HG03045 (cell line): ENCODE results near the gene LRP11.
"Not testable (repeated sequence)": the region's sequence is repeated elsewhere in the genome, so short reads cannot be mapped to it uniquely, and the experiment has no call there.

Experiments
- ATAC-seq: cut with Tn5 transposase; IDR thresholded peaks from one replicate; pipeline ENCODE4 v1.9.1; 2021; ENCODE audit warnings: mild to moderate bottlenecking, moderate library complexity; ENCODE audit not compliant: unreplicated experiment

The LRP11 gene

DNA sequence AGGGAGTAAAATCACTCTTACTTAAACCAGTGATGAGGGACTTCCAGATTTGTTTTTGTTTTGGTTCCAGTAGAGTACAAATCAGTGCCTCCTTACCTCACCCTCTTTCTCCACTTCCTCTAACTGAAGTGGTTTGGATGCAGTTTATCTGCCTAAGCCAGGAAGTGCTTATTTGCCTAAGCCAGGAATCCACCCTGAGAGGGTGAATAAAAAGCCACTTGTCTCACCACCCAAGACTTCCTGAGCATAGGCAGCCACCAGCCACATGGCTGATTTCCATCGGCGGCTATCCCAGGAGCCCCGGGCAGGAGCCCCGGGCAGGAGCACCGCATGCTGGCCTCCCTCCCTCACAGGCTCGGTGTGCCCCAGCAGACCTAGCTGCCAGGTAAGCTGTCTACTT lies 12.0 kb downstream of the LRP11 start:
- no peak for ATAC-seq

DNA sequence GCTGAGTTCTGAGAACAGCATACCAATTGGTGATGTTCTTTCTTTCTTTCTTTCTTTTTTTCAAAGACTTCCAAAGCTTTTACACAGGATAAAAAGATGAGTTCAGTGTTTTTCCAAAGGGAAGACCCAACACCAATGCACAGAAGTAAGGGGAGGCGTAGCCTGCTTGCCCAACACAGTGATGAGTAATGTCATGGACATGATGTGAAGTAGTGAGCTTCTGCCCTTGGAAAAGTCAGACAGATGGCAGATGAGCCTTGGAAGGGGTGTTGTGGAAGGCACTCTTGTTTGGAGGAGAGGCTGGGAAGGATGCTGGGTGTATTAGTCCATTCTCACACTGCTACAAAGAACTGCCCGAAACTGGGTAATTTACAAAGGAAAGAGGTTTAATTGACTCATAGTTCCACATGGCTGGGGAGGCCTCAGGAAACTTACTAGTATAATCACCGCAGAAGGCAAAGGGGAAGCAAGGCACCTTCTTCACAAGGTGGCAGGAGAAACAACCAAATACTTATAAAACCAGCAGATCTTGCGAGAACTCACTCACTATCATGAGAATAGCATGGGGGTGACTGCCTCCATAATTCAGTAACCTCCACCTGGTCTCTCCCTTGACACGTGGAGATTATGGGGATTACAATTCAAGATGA lies 12.6 kb downstream of the LRP11 start:
- ATAC-seq, result no peak

DNA sequence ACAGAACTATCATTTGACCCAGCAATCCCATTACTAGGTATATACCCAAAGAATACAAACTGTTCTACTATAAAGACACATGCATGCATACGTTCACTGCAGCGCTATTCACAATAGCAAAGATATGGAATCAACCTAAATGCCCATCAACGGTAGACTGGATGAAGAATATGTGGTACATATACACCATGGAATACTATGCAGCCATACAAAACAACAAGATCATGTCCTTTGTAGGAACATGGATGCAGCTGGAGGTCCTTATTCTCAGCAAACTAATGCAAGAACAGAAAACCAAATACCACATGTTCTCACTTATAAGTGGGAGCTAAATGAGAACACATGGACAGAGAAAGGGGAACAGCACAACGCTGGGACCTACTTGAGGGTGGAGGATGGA lies 15.8 kb downstream of the LRP11 start:
- not testable (repeated sequence) for ATAC-seq

DNA sequence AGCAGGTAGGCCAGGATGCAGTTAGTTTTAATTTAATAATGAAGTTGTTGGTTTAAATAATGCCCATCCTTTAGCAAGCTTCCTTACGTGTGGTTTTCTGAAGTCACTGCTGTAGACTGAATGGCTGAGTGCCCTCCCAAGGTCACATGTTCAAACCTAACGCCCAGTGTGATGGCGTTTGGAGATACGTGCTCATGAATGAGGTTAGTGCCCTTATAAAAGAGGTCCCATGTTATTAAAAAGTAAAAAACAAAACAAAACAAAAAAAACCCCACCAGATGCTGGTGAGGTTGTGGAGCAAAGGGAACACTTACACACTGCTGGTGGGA lies 16.3 kb downstream of the LRP11 start:
- ATAC-seq, result no peak

DNA sequence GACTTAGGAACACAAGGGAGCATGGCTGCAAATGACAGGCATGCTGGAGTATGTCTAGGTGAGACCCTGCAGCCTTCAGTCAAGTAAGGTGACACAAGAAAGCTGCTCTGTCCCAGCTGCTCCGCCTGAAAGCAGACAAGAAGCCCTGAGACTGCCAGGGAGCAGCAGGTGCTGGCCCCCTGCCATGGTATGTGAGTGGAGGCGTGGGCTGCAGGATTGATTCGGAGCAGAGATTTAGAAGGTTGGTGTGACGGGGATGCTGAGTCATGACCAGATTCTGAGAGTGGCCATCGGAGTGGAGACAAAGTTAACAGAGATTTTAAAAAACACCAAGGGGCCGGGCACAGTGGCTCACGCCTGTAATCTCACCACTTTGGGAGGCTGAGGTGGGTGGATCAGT lies 17.8 kb downstream of the LRP11 start:
- no peak for ATAC-seq

DNA sequence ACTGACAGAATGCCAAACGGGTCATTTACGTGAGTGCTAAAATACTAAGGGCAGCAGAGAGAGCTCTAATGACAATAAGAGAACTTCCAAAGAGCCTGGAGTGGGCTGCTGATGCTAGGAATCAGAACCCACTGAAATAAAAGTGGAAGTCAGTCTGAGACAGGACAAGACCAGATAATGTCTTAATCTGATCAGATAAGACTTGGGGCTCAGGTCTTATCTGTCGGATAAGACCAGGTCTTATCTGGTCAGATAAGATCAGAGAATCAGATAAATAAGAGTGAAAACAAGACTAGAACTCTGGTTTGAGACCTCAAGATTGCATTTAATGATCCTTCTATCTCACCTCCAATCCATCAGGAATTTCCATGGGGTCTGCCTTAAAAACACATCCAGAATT lies 18.6 kb downstream of the LRP11 start:
- no peak for ATAC-seq

DNA sequence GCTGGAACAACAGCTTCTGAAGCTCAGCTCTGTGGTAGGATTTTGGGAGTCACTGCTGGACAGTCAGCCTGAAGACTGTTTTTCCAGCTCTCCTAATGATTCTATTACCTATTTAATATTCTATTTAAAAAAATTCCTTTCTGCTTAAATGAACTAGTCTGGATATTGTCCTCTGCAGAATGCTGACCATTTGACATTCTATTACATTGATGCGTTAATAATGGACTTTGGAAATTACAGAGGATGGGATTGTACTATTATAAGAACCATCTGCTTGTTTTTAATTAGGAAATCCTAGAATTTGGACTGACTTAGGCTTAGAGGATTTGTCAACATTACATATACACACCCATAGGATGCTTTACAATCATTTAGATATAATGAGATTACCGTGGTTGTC lies 19.7 kb downstream of the LRP11 start:
- no peak for ATAC-seq

DNA sequence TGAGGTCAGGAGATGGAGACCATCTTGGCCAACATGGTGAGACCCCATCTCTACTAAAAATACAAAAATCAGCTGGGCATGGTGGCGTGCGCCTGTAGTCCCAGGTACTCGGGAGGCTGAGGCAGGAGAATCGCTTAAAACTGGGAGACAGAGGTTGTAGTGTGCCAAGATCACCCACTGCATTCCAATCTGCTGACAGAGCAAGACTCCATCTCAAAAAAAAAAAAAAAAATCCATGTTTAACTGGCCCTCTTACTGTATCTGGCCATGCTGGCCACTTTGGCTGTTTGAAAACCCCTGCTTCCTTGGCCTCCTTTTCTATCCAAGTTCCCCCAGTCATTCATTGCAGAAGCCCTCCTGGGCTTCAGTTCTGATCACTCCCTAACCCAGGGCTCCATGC lies 20.1 kb downstream of the LRP11 start:
- ATAC-seq, result not testable (repeated sequence)

DNA sequence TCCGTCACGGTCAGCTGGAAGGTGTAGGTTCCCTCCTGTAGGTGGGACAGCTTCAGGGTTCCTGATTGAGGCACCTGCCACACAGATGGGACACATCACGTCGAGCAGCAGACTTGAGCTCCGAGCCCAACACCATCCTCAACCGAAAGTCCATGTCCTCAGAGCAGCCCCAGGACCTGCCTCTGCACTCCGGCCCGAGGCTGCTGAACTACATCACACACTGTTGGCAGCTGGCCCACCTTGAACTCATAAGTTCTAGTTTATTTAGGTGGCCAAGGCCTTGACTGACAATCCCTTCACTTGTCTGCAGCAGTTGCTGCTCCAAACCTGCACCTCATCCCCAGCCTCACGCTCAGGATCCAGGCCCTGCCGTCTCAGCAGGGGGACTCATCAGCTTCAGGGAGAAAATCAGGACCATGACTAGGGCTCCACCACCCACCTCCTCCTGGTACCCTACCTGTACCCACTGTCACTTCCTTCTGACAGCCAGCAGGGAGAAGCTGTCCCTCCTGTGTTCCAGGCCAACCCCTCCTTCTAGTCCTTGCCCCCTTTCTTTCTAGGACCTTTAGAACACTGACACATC lies 21.0 kb downstream of the LRP11 start:
- ATAC-seq, result no peak

DNA sequence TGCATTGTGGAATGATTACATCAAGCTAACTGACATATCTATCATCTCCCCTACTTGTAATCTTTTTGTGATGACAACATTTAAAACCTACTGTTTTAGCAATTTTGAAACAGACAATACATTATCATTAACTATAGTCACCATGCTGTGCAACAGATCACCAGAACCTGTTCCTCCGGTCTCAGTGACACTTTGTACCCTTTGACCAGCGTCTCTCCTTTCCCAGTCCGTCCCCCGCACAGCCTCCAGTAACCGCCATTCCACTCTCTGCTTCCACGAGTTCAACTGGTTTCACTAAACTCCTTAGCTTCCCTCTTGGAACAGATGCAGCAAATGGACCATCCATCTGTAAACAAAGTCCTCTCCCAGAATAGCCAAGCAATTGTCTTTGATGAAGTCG lies 21.8 kb downstream of the LRP11 start:
- no peak for ATAC-seq

DNA sequence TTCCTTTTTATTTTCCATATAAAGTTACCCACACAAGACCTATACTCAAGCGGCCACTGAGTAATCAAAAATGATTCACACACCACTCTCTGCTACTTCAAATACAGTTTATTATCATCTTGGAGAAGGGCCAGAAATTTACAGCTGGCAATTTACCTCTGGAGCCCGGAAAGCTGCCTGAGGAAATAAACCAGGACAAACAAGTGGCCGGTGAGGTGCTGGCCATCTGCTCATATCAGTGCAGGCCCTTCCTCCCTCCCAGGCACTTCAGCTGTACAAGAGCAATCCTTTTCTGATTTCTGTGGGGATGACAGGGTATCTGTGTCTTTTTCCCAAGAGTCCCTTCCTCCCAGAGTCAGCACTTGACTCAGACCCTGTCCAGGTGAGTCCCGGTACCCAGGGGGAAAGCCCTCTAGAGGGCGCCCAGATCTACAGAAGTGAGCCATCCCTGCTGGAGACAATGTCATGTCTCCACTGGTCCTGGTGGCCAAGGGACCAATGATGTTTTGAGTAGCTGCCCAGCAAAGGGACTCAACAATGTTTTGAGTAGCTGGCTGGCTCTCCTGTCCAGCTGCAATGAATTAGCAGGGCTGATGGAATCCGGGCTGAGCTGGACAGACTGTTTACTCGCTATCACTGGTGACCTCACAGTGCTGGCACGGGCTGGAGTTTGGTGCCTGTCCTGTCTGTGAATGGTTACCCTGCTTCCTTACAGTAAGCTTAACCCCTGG lies 23.6 kb downstream of the LRP11 start:
- ATAC-seq, result no peak

DNA sequence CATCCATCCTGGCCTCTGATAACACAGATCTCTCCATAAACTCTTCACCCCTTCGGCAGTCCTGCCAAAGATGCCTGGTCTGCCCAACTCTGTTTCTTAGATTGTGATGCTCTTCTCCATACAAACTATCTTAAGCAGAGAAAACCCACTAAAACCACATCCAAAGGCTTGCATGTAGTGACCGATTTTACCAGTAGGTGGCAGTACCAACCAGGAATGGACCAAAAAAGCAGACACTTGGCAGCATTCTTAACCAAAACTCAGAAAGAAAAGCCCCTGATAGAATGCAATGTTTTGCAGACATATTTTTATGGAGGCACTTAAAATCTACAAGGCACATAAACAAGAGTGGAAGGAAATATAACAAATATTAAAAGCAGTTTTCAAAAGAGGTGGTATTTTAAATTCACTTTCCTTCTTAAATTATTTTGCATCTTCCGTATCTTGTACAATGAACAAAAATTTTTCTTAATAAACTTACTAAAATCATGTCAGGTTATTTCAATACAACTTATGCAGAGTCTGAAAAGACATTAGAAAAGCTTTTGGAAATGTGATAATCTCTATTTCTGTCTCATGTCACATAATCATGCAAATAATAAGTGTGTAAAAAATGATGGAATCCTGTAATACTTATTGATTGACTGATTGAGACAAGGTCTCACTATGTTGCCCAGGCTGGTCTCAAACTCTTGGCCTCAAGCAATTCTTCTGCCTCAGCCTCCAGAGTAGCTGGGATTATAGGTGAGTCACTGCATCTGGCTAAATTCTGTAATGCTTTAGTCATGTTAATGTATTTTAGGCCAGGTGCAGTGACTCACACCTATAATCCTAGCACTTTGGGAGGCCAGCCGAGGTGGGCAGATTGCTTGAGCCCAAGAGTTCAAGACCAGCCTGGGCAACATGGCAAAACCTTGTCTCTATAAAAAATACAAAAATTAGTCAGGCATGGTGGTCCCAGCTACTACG lies 29.4 kb downstream of the LRP11 start:
- no peak for ATAC-seq

DNA sequence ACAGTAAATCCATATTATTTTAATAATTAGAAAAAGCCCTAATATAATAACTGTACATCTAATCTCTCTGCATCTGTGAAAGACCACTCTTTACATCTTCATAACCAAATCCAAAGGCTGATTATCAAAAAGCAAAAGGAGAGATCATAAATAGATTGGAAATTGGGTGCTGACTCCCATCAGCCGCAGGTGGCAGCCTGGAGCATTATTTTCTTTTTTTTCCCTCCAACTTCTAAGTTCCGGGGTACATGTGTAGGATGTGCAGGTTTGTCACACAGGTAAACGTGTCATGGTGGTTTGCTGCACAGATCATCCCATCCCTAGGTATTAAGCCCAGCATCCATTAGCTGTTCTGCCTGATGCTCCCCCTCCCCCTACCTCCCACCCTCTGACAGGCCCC lies 30.5 kb downstream of the LRP11 start:
- no peak for ATAC-seq

DNA sequence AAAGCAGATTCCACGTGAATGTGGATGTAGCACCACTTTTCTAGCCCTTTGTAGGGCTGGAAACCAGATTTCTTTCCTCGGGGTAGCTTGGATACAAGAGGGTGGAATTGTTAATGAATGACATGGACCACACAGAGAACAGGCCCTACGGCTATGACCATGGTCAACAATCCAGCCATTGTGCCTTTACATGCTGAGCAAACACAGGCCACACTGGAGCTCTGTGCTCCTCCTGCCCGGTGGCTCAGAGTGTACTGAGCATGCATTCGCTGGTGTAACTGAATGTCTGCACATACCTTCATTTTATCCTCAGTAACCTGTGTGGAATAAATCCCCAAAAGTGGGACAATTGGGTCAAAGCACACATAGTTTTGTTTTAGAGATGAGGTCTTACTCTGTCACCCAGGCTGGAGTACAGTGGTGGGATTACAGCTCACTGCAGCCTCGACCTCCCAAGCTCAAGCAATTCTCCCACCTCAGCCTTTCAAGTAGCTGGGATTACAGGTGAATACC lies 32.8 kb downstream of the LRP11 start:
- no peak for ATAC-seq

DNA sequence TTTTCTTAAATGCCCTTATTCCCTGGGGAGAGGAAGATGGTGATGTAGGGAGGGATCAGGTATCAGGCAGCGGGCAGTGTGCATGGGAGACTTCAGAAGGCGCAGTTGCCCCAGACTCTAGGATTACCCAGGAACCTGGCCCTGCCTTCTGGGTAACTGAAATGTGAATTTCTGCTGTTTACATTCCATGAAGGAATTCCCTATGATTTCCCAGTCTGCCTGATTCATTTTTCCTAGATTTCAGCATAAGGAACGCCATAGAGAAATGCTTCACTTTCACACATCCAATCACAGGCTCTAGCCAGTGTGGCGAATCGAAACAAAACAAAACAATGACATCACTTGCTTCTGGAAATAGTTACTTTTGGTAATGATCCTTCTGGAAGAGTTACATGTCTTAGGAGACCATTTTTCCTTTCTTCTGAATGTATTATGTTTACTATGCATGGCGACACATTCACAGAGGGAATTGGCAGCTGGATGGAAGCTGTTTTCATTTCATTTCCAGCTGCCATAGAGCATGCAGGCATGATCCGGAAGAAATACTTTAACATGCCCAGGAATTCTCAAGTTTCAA lies 33.3 kb downstream of the LRP11 start:
- no peak for ATAC-seq

DNA sequence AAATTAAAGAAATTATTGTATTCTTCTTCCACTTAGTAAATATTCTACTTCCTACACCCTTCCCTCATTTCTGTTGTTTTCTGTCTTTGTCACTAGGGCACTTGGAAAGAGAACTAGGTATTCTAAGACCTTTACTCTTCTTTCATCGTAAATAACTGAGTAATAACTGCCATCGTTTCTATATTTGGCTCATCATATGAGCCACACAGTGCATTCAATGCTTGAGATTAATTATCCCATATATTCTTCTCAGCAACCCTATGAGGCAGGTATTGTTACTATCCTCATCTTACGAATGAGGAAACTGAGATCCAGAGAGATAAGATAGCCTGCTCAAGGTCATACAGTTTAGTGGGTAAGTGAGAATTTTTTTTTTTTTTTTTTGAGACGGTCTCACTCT lies 38.9 kb downstream of the LRP11 start:
- no peak for ATAC-seq

DNA sequence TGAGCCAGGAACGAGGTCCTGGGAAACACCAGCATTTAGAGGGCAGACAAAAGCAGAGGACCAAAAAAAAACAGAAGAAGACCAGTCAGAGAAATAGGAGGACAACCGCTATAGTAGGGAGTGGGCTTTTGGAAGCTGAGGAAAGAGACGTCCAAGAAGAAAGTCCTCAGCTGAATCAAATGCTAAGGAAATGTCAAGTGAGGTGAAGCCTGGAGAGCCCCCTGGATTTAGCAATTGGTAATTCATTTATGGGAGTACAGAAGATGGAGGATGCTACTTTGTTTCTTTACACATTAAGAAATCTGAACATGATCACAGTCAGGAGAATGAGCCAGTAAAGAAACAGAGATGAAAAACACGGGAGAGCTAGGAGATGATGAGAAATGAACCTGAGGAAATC lies 41.1 kb downstream of the LRP11 start:
- no peak for ATAC-seq

DNA sequence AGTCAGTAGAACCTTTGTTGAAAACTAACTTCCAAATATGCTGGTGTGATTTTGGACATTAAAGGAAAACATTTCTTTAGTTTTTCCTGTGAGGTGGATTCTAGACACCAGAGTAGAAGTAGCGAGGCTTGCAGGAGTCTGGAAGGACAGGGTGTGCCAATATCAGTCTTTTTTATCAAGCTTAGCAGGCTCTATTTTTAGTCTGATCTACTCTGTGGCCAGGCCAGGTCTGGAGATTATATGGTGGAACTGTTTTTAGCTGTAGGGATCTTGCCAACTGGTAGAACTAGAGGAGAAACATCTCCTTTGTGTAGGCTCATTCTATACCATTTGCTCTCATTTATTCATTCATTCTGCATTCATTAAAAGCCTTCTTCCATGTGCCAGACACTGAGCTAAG lies 42.7 kb downstream of the LRP11 start:
- no peak for ATAC-seq

DNA sequence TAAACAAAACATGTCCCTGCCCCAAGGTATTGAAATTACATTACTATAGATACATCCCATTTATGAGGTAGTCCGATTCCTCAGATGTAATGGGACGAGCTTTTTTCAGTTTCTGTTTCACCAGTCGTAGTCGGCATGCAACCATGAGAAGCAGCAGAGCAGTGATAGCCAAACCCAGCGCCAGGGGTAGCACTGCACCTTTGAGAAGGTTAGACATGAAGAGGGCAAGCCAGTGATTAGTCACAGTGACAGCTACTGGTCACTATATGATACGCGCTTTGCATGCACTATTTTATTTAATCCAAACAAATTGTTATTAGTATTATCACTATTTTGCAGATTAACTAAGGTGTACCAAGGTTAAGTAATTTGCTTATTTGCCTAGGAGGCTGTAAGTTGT lies 43.7 kb downstream of the LRP11 start:
- no peak for ATAC-seq

DNA sequence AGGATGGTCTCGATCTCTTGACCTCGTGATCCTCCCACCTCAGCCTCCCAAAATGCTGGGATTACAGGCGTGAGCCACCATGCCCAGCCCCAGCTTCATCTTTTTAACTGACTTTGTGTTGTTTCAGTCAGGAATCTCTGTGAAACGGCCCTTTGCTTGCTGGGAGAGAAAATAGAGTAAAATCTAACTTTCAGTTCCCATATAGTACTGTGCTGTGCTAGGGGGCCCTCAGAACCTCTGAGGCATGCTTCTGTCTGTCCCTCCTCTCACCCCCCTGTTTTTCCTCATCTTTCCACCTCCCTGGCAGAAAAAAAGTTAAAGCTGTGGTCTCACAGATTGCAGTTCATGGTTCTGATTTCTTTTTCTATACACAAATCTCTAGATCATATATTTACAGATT lies 48.4 kb downstream of the LRP11 start:
- ATAC-seq, result no peak

DNA sequence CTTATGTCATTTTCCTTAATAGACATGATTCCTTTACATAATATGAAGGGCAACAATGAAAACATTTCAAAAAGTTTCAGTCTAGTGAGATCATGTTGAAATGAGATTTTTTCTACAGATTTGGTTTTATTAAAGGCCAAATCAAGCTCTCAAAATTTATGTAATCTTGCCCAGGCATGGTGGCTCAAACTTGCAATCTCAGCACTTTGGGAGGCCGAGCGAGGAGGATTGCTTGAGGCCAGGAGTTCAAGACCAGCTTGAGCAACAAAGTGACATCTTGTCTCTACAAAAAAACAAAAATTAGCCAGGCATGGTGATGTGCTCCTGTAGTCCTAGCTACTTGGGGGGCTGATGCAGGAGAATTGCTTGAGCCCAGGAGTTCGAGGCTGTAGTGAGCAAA lies 50.8 kb downstream of the LRP11 start:
- no peak for ATAC-seq
